ENCODE measurements around the gene MYO3B. TPM values are rescaled to one million over a fixed set of nuclear protein-coding genes. Genes with fewer than 3 reads are reported as not detected.

Gene MYO3B
- total RNA-seq, 1 donor from 2014 or later, result 0.22 TPM

DNA sequence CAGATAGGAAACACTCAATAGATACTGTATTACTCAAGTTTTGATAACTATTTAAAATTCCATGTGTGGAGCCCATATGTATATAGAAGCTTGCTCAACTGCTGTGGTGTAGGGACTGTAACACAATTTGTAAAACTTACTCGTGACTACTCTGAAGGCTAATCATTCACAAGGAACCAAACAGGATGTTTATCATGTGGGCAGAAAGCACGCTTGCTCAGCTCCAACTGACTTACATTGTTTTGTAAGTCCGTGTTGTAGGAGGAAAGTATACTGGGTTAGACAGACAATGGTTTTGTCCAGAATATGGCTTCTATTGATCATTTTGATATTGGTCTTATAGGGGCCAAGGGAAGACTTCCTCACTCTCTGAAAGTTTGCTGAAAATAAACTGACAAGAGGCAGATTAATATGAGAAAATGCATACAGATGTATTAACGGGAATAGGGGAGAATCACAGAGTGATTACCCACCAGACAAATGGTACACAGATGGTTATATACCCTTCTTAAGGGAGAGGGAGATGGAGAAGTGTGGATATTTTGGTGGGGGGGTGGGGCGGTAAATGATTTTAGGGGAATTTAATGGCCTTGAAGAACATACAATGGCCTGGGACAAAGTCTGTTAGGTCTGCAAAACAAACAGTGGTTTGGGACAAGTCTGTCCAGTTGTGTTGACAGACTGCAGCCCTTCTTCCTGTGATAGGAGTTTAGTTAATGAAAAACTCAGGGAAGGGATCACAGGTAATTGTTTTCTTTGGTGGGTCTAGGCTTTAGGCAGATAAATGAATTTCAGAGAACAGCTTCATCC is 277.9 kb downstream of the MYO3B start:
- H3K27me3 Mint-ChIP-seq (ENCODE audit: unreplicated experiment), result peaks cover 3% of the 10 kb centered on the region
- H3K4me3 Mint-ChIP-seq (ENCODE audit: unreplicated experiment), result no peak overlapping the region
- TF ChIP-seq CTCF (IDR thresholded peaks at IDR 0.05; ENCODE audit: partially characterized antibody, unreplicated experiment), result no peak
- DNase-seq, result no peak
- H3K36me3 Mint-ChIP-seq (ENCODE audit: unreplicated experiment), result no peaks in the 10 kb centered on the region
- peaks cover 5% of the 10 kb centered on the region for H3K9me3 Mint-ChIP-seq (ENCODE audit: unreplicated experiment)
- no peak overlapping the region for H3K27ac Mint-ChIP-seq (ENCODE audit: unreplicated experiment)
- no peaks in the 10 kb centered on the region for H3K4me1 Mint-ChIP-seq (ENCODE audit: low read depth, unreplicated experiment)

DNA sequence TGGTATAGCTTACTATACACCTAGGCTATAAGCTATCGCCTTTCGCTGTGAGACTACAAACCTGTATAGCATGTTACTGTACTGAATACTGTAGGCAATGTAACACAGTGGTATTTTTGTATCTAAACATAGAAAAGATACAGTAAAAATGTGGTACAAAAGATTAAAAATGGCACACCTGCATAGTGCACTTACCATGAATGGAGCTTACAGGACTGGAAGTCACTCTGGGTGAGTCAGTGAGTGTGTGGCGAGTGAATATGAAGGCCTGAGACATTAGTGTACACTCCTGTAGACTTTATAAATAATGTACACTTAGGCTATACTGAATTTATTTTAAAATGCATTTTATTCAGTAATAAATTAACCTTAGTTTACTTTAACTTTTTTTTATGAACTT is 279.0 kb downstream of the MYO3B start:
- TF ChIP-seq CTCF (IDR thresholded peaks at IDR 0.05; ENCODE audit: partially characterized antibody, unreplicated experiment), result no peak
- peaks cover 4% of the 10 kb centered on the region for H3K4me1 Mint-ChIP-seq (ENCODE audit: low read depth, unreplicated experiment)
- H3K27ac Mint-ChIP-seq (ENCODE audit: unreplicated experiment), result no peak overlapping the region
- DNase-seq, result no peak
- no peaks in the 10 kb centered on the region for H3K36me3 Mint-ChIP-seq (ENCODE audit: unreplicated experiment)
- peaks cover 2% of the 10 kb centered on the region for H3K9me3 Mint-ChIP-seq (ENCODE audit: unreplicated experiment)
- no peak overlapping the region for H3K4me3 Mint-ChIP-seq (ENCODE audit: unreplicated experiment)
- peaks cover 3% of the 10 kb centered on the region for H3K27me3 Mint-ChIP-seq (ENCODE audit: unreplicated experiment)

- no peak overlapping the region for H3K27ac Mint-ChIP-seq (ENCODE audit: unreplicated experiment)
- no peak overlapping the region for H3K4me3 Mint-ChIP-seq (ENCODE audit: unreplicated experiment)
- H3K27me3 Mint-ChIP-seq (ENCODE audit: unreplicated experiment), result peaks cover 6% of the 10 kb centered on the region
- H3K36me3 Mint-ChIP-seq (ENCODE audit: unreplicated experiment), result no peaks in the 10 kb centered on the region
- H3K4me1 Mint-ChIP-seq (ENCODE audit: low read depth, unreplicated experiment), result peaks cover 12% of the 10 kb centered on the region
- DNase-seq, result no peak
- peaks cover 2% of the 10 kb centered on the region for H3K9me3 Mint-ChIP-seq (ENCODE audit: unreplicated experiment)
- TF ChIP-seq CTCF (IDR thresholded peaks at IDR 0.05; ENCODE audit: partially characterized antibody, unreplicated experiment), result no peak
Observed at GRCh38 chr2:170457742-170458141, 279.8 kb downstream of the MYO3B start.

DNA sequence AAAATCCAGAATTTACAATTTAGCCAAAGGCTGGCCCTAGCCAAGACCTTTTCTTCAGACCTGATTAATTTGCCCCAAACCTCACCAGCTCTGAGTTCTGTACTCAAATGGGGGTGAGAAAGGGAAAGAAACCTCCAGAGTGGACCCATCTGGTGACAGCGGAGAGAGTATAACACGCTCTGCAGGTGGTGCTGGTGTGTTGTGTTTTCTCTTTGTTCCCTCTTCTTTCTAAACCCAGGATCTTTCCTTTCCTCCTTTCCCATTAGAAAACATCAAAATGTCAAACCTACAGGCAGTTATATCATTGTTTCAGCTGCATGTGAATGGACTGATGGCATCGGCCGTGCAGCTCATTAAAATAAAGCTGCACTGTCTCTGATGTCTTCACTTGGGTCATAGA is 283.9 kb downstream of the MYO3B start:
- H3K27ac Mint-ChIP-seq (ENCODE audit: unreplicated experiment), result peak overlapping the region; percentile 8
- H3K4me1 Mint-ChIP-seq (ENCODE audit: low read depth, unreplicated experiment), result peaks cover 15% of the 10 kb centered on the region
- peaks cover 7% of the 10 kb centered on the region for H3K27me3 Mint-ChIP-seq (ENCODE audit: unreplicated experiment)
- H3K36me3 Mint-ChIP-seq (ENCODE audit: unreplicated experiment), result no peaks in the 10 kb centered on the region
- no peak for DNase-seq
- H3K4me3 Mint-ChIP-seq (ENCODE audit: unreplicated experiment), result peak overlapping the region; percentile 3
- no peak for TF ChIP-seq CTCF (IDR thresholded peaks at IDR 0.05; ENCODE audit: partially characterized antibody, unreplicated experiment)
- H3K9me3 Mint-ChIP-seq (ENCODE audit: unreplicated experiment), result peaks cover 2% of the 10 kb centered on the region

- H3K4me3 Mint-ChIP-seq (ENCODE audit: unreplicated experiment), result peak overlapping the region; percentile 17
- TF ChIP-seq CTCF (IDR thresholded peaks at IDR 0.05; ENCODE audit: partially characterized antibody, unreplicated experiment), result no peak
Observed at GRCh38 chr2:170462433-170463205, 284.7 kb downstream of the MYO3B start.

More at GRCh38 chr2:170462433-170463205, 284.7 kb downstream of the MYO3B start:
- Mint-ChIP-seq H3K9me3 (ENCODE audit: unreplicated experiment) (peaks cover 2% of the 10 kb centered on the region), H3K27ac (ENCODE audit: unreplicated experiment) (peak overlapping the region; percentile 85), H3K36me3 (ENCODE audit: unreplicated experiment) (no peaks in the 10 kb centered on the region), H3K4me1 (ENCODE audit: low read depth, unreplicated experiment) (peaks cover 15% of the 10 kb centered on the region), H3K27me3 (ENCODE audit: unreplicated experiment) (peaks cover 7% of the 10 kb centered on the region)
- DNase-seq, result peak; percentile 22
